ENCODE data around the gene CDK14.
"Not testable (repeated sequence)": the region's sequence is repeated elsewhere in the genome, so short reads cannot be mapped to it uniquely, and the experiment has no call there.

CDK14 gene

GRCh38 chr7:90777886-90778285 is 181.8 kb downstream of the CDK14 start:
- Histone ChIP-seq H3K27ac (ENCODE audit: low read depth, low read length, severe bottlenecking) (no peak overlapping the region), H3K9me3 (ENCODE audit: control insufficient read depth, low read length) (no peaks in the 10 kb centered on the region), H3K4me1 (ENCODE audit: control insufficient read depth, insufficient read depth, low read length, poor library complexity, severe bottlenecking) (no peaks in the 10 kb centered on the region), H3K36me3 (ENCODE audit: control insufficient read depth, insufficient read depth, low read length) (no peaks in the 10 kb centered on the region), H3K4me3 (ENCODE audit: extremely low read depth, insufficient read depth, low read length, poor library complexity, severe bottlenecking) (no peak overlapping the region)

DNA sequence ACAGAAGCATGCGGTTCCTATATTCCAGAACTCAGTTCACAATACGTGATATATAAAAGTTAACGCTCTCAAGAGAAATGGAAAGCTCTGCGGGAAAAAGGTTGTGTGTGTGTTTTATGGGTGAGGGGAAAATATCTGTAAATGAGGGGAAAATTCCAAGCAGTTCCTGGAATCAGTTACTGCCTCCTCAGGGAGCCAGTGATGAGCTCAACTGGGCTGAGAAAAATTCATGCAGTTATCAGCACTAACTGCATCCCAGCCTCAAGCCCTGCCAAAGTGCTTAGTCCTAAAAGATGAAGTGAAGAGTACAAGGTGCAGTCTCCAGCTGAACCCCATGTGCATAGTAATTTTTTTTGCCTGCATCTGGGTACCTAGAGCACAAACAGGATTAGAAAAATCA is 191.9 kb downstream of the CDK14 start:
- WGBS, 2 experiments (ENCODE audit: insufficient coverage in 2 of 2) = 91 to 96% methylated on average over 1 to 4 of the region's 4 CpGs
- peak overlapping the region; percentile 18 for H3K27ac ChIP-seq (ENCODE audit: low read depth, low read length, severe bottlenecking)

DNA sequence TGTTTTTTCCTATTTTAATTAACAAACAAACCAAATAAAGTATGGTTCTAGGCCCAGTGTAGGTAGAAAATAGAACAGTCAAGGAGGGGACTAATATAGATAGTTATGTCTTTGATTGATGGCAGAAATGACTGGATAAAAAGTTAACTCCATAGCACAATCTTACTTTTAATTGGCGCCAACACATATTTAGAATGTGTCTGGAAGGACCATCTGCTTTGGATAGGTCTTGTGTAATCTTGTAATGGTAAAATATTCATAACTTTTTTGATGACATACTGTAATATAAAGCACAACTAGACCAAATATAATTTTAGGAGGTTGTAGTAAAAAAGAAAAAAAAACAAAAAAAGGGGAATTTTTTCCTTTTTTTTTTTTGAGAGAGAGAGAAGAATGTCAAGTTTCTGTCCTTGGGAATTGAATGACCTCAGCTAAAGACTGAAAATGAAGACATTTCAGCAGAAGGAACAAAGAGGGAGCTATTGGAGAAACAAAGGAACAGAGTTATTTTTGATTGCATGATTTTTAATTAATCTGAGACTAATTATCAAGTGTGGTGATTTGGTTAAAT is 193.7 kb downstream of the CDK14 start:
- Histone ChIP-seq H3K36me3 (ENCODE audit: control insufficient read depth, insufficient read depth, low read length) (peaks cover 16% of the 10 kb centered on the region), H3K4me1 (ENCODE audit: control insufficient read depth, insufficient read depth, low read length, poor library complexity, severe bottlenecking) (no peaks in the 10 kb centered on the region), H3K27ac (ENCODE audit: low read depth, low read length, severe bottlenecking) (no peak overlapping the region), H3K9me3 (ENCODE audit: control insufficient read depth, low read length) (peaks cover 14% of the 10 kb centered on the region), H3K4me3 (ENCODE audit: extremely low read depth, insufficient read depth, low read length, poor library complexity, severe bottlenecking) (no peak overlapping the region)
- WGBS, 2 experiments (ENCODE audit: insufficient coverage in 2 of 2) = no CpG with 5 or more reads among the region's 1 CpG

More for the DNA sequence above, 191.9 kb downstream of the CDK14 start:
- H3K36me3 ChIP-seq (ENCODE audit: control insufficient read depth, insufficient read depth, low read length) = peaks cover 13% of the 10 kb centered on the region
- no peaks in the 10 kb centered on the region for H3K4me1 ChIP-seq (ENCODE audit: control insufficient read depth, insufficient read depth, low read length, poor library complexity, severe bottlenecking)
- H3K4me3 ChIP-seq (ENCODE audit: extremely low read depth, insufficient read depth, low read length, poor library complexity, severe bottlenecking) = no peak overlapping the region
- H3K9me3 ChIP-seq (ENCODE audit: control insufficient read depth, low read length) = peaks cover 13% of the 10 kb centered on the region

DNA sequence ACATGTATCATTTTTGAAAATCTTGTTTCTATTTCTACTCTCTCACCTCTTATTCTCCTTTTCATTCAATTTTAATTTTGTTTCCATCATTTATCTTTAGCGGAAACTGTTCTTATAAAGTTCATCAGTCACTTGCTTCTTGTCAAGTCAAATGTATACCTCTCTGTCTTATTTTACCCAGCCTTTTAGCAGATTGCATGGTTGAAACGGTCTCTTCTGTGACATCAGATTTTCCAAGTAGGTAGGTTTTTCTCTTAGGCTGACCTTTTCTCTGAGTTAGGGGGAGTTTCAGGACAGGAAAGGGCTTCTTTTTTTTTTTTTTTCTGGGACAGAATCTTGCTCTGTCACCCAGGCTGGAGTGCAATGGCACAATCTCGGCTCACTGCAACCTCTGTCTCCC is 195.5 kb downstream of the CDK14 start:
- no peak overlapping the region for H3K27ac ChIP-seq (ENCODE audit: low read depth, low read length, severe bottlenecking)
- peaks cover 19% of the 10 kb centered on the region for H3K36me3 ChIP-seq (ENCODE audit: control insufficient read depth, insufficient read depth, low read length)
- peaks cover 14% of the 10 kb centered on the region for H3K9me3 ChIP-seq (ENCODE audit: control insufficient read depth, low read length)
- H3K4me1 ChIP-seq (ENCODE audit: control insufficient read depth, insufficient read depth, low read length, poor library complexity, severe bottlenecking) = no peaks in the 10 kb centered on the region
- WGBS, 2 experiments (ENCODE audit: insufficient coverage in 2 of 2) = 100% methylated on average over 1 to 2 of the region's 3 CpGs
- H3K4me3 ChIP-seq (ENCODE audit: extremely low read depth, insufficient read depth, low read length, poor library complexity, severe bottlenecking) = no peak overlapping the region

- Histone ChIP-seq H3K4me3 (ENCODE audit: extremely low read depth, insufficient read depth, low read length, poor library complexity, severe bottlenecking) (no peak overlapping the region), H3K9me3 (ENCODE audit: control insufficient read depth, low read length) (peaks cover 14% of the 10 kb centered on the region), H3K27ac (ENCODE audit: low read depth, low read length, severe bottlenecking) (no peak overlapping the region), H3K4me1 (ENCODE audit: control insufficient read depth, insufficient read depth, low read length, poor library complexity, severe bottlenecking) (no peaks in the 10 kb centered on the region), H3K36me3 (ENCODE audit: control insufficient read depth, insufficient read depth, low read length) (peaks cover 19% of the 10 kb centered on the region)
- WGBS, 2 experiments (ENCODE audit: insufficient coverage in 2 of 2) = 83 to 90% methylated on average over 1 of the region's 1 CpG
Measured at GRCh38 chr7:90792301-90792700, 196.2 kb downstream of the CDK14 start.

DNA sequence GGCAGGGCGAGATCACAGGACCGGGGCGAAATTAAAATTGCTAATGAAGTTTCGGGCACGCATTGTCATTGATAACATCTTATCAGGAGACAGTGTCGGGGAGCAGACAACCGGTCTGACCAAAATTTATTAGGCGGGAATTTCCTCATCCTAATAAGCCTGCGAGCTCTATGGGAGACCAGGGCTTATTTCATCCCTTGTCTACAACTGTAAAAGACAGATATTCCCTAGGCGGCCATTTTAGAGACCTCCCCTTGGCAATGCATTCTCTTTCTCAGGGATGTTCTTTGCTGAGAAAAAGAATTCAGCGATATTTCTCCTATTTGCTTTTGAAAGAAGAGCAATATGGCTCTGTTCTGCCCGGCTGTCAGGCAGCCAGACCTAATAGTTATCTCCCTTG is 198.1 kb downstream of the CDK14 start:
- Histone ChIP-seq H3K9me3 (ENCODE audit: control insufficient read depth, low read length) (peaks cover 14% of the 10 kb centered on the region), H3K36me3 (ENCODE audit: control insufficient read depth, insufficient read depth, low read length) (peaks cover 19% of the 10 kb centered on the region)
- WGBS, 2 experiments (ENCODE audit: insufficient coverage in 2 of 2) = 95 to 99% methylated on average over 9 of the region's 12 CpGs
- not testable (repeated sequence) for H3K4me3 ChIP-seq (ENCODE audit: extremely low read depth, insufficient read depth, low read length, poor library complexity, severe bottlenecking); H3K4me1 ChIP-seq (ENCODE audit: control insufficient read depth, insufficient read depth, low read length, poor library complexity, severe bottlenecking); H3K27ac ChIP-seq (ENCODE audit: low read depth, low read length, severe bottlenecking)

- Histone ChIP-seq H3K27ac (ENCODE audit: low read depth, low read length, severe bottlenecking) (no peak overlapping the region), H3K4me3 (ENCODE audit: extremely low read depth, insufficient read depth, low read length, poor library complexity, severe bottlenecking) (no peak overlapping the region), H3K4me1 (ENCODE audit: control insufficient read depth, insufficient read depth, low read length, poor library complexity, severe bottlenecking) (no peaks in the 10 kb centered on the region), H3K9me3 (ENCODE audit: control insufficient read depth, low read length) (peaks cover 10% of the 10 kb centered on the region), H3K36me3 (ENCODE audit: control insufficient read depth, insufficient read depth, low read length) (peaks cover 15% of the 10 kb centered on the region)
- WGBS, 2 experiments (ENCODE audit: insufficient coverage in 2 of 2) = no CpG with 5 or more reads among the region's 2 CpGs
Measured at GRCh38 chr7:90797596-90797995, 201.5 kb downstream of the CDK14 start.

GRCh38 chr7:90804370-90804769 is 208.2 kb downstream of the CDK14 start:
- WGBS, 2 experiments (ENCODE audit: insufficient coverage in 2 of 2) = no CpG with 5 or more reads among the region's 1 CpG
- Histone ChIP-seq H3K36me3 (ENCODE audit: control insufficient read depth, insufficient read depth, low read length) (peaks cover 5% of the 10 kb centered on the region), H3K27ac (ENCODE audit: low read depth, low read length, severe bottlenecking) (no peak overlapping the region), H3K4me1 (ENCODE audit: control insufficient read depth, insufficient read depth, low read length, poor library complexity, severe bottlenecking) (no peaks in the 10 kb centered on the region), H3K4me3 (ENCODE audit: extremely low read depth, insufficient read depth, low read length, poor library complexity, severe bottlenecking) (no peak overlapping the region), H3K9me3 (ENCODE audit: control insufficient read depth, low read length) (no peaks in the 10 kb centered on the region)

DNA sequence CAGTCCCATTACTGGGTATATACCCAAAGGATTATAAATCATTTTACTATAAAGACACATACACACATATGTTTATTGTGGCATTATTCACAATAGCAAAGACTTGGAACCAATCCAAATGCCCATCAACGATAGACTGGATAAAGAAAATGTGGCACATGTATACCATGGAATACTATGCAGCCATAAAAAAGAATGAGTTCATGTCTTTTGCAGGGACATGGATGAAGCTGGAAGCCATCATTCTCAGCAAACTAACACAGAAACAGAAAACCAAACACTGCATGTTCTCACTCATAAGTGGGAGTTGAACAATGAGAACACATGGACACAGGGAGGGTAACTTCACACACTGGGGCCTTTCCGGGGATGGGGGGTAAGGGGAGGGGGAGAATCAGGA is 219.4 kb downstream of the CDK14 start:
- WGBS, 2 experiments (ENCODE audit: insufficient coverage in 2 of 2) = 86% methylated on average over 1 of the region's 2 CpGs; no CpG with 5 or more reads in 1 of the 2 experiments
- not testable (repeated sequence) for H3K27ac ChIP-seq (ENCODE audit: low read depth, low read length, severe bottlenecking); H3K9me3 ChIP-seq (ENCODE audit: control insufficient read depth, low read length); H3K4me3 ChIP-seq (ENCODE audit: extremely low read depth, insufficient read depth, low read length, poor library complexity, severe bottlenecking); H3K36me3 ChIP-seq (ENCODE audit: control insufficient read depth, insufficient read depth, low read length)
- H3K4me1 ChIP-seq (ENCODE audit: control insufficient read depth, insufficient read depth, low read length, poor library complexity, severe bottlenecking) = peaks cover 16% of the 10 kb centered on the region

- H3K27ac ChIP-seq (ENCODE audit: low read depth, low read length, severe bottlenecking) = peak overlapping the region; percentile 43
- no peaks in the 10 kb centered on the region for H3K9me3 ChIP-seq (ENCODE audit: control insufficient read depth, low read length)
- H3K36me3 ChIP-seq (ENCODE audit: control insufficient read depth, insufficient read depth, low read length) = peaks cover 7% of the 10 kb centered on the region
- peaks cover 16% of the 10 kb centered on the region for H3K4me1 ChIP-seq (ENCODE audit: control insufficient read depth, insufficient read depth, low read length, poor library complexity, severe bottlenecking)
- no peak overlapping the region for H3K4me3 ChIP-seq (ENCODE audit: extremely low read depth, insufficient read depth, low read length, poor library complexity, severe bottlenecking)
- 80 to 90% methylated on average over 2 to 3 of the region's 6 CpGs for WGBS, 2 experiments (ENCODE audit: insufficient coverage in 2 of 2)
Measured at GRCh38 chr7:90816511-90817142, 220.5 kb downstream of the CDK14 start.

DNA sequence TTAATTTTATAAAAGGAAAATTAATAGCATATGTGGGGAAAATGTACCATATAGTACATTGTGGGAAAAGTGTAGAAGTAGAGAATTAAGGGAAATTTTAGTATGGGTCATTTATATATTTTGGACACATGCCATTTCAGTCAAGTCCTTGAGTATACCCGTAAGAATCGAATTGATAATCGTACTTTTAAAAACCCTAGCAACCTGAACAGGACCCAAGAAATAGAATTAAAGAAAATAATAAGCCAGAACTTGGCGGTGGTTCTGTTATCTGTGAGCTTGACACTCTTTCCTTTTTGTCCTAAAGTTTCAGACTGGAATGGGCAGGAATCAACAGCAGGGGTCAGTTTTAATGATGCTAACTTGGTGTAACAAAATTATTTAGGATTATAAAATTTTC is 221.0 kb downstream of the CDK14 start:
- no peak overlapping the region for H3K4me3 ChIP-seq (ENCODE audit: extremely low read depth, insufficient read depth, low read length, poor library complexity, severe bottlenecking)
- peaks cover 16% of the 10 kb centered on the region for H3K4me1 ChIP-seq (ENCODE audit: control insufficient read depth, insufficient read depth, low read length, poor library complexity, severe bottlenecking)
- no peaks in the 10 kb centered on the region for H3K9me3 ChIP-seq (ENCODE audit: control insufficient read depth, low read length)
- 88 to 96% methylated on average over 1 to 4 of the region's 4 CpGs for WGBS, 2 experiments (ENCODE audit: insufficient coverage in 2 of 2)
- peaks cover 9% of the 10 kb centered on the region for H3K36me3 ChIP-seq (ENCODE audit: control insufficient read depth, insufficient read depth, low read length)
- no peak overlapping the region for H3K27ac ChIP-seq (ENCODE audit: low read depth, low read length, severe bottlenecking)

Data from mesodermal cell (in vitro differentiated cells).